HepG2 (cell line): ENCODE measurements around the gene GPC4.

Experiments used
- ADNP ChIP-seq: sonication (generic); formaldehyde crosslinking; IDR thresholded peaks from 2 replicates; pipeline ENCODE4 v1.4.0; 2020; ENCODE audit warnings: missing genetic modification reagents
- EZH2 ChIP-seq: conservative IDR thresholded peaks from 2 replicates; pipeline ENCODE4 v1.6.1; 2012; ENCODE audit warnings: mild to moderate bottlenecking, low read depth, low read length, moderate library complexity
- HOXA3 ChIP-seq: sonication (generic); formaldehyde crosslinking; IDR thresholded peaks from 2 replicates; pipeline ENCODE4 v1.5.0; 2020; ENCODE audit warnings: missing genetic modification reagents
- KDM1A ChIP-seq: IDR thresholded peaks from 2 replicates; pipeline ENCODE4 v1.6.1; 2016; ENCODE audit warnings: missing compliant biosample characterization
- MBNL3 ChIP-seq: fragments of 250-450 bp; sonication (Bioruptor Pico); conservative IDR thresholded peaks from 2 replicates; pipeline ENCODE4 v1.8.0; 2022; ENCODE audit warnings: mild to moderate bottlenecking, inconsistent platforms
- POLR2AphosphoS5 ChIP-seq: IDR thresholded peaks from 2 replicates; pipeline ENCODE4 v1.6.1; 2012; ENCODE audit warnings: low read depth, low read length
- ZKSCAN1 ChIP-seq: fragments of 150-350 bp; IDR thresholded peaks from 2 replicates; pipeline ENCODE4 v1.6.1; 2014; ENCODE audit warnings: low read length
- ZNF263 ChIP-seq: sonication (generic); formaldehyde crosslinking; IDR thresholded peaks from 2 replicates; pipeline ENCODE4 v1.4.0; 2020; ENCODE audit warnings: missing genetic modification reagents
- TF ChIP-seq, protein P1 (sequence below): sonication (generic); formaldehyde crosslinking; IDR thresholded peaks from 2 replicates; pipeline ENCODE4 v1.5.0; 2020; ENCODE audit warnings: mild to moderate bottlenecking, missing genetic modification reagents, moderate library complexity
- TF ChIP-seq, protein P2 (sequence below), 2 experiments: sonication (generic) in 1 of 2; formaldehyde crosslinking in 1 of 2; IDR thresholded peaks; 2 replicates each; pipeline versions ENCODE4 v1.5.1 to v1.6.1; 2011 to 2020; ENCODE audit warnings: borderline replicate concordance in 1 of 2, low read depth in 1 of 2, low read length in 1 of 2, mild to moderate bottlenecking in 1 of 2, missing genetic modification reagents in 1 of 2, moderate library complexity in 1 of 2
- TF ChIP-seq, protein P3 (sequence below): IDR thresholded peaks from 2 replicates; pipeline ENCODE4 v1.6.1; 2016; ENCODE audit warnings: control low read depth
- TF ChIP-seq, protein P4 (sequence below): sonication (generic); formaldehyde crosslinking; IDR thresholded peaks from 2 replicates; pipeline ENCODE4 v1.5.1; 2020; ENCODE audit warnings: missing genetic modification reagents, mild to moderate bottlenecking, borderline replicate concordance

DNA sequence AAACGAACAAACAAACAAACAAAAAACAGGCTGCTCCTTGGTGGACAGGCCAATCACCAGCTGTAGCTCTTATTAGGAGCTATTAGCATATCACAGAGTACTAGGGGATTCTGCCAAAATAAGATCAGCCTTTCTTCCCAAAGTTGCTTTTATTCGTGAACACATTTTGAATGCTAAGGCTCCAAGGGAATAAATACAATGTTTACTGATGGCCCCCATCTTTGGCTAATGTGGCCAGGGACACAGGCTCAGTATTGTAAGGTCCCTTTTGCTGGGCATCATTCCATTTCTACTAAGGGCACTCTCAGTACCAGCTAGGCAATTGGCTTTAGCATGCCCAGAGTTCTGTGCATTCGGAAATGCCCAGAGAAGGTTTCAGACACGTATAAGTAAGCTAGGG, 84.3 kb downstream of the GPC4 start:
- TF ChIP-seq KDM1A (CRISPR knock-in tag) (no peak), ADNP (no peak), HOXA3 (CRISPR knock-in tag) (no peak), ZKSCAN1 (no peak), MBNL3 (no peak), ZNF263 (no peak), POLR2AphosphoS5 (no peak), EZH2 (no peak)
- TF ChIP-seq, protein P1, sequence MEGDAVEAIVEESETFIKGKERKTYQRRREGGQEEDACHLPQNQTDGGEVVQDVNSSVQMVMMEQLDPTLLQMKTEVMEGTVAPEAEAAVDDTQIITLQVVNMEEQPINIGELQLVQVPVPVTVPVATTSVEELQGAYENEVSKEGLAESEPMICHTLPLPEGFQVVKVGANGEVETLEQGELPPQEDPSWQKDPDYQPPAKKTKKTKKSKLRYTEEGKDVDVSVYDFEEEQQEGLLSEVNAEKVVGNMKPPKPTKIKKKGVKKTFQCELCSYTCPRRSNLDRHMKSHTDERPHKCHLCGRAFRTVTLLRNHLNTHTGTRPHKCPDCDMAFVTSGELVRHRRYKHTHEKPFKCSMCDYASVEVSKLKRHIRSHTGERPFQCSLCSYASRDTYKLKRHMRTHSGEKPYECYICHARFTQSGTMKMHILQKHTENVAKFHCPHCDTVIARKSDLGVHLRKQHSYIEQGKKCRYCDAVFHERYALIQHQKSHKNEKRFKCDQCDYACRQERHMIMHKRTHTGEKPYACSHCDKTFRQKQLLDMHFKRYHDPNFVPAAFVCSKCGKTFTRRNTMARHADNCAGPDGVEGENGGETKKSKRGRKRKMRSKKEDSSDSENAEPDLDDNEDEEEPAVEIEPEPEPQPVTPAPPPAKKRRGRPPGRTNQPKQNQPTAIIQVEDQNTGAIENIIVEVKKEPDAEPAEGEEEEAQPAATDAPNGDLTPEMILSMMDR (CRISPR knock-in tag), result no peak
- TF ChIP-seq, protein P2, sequence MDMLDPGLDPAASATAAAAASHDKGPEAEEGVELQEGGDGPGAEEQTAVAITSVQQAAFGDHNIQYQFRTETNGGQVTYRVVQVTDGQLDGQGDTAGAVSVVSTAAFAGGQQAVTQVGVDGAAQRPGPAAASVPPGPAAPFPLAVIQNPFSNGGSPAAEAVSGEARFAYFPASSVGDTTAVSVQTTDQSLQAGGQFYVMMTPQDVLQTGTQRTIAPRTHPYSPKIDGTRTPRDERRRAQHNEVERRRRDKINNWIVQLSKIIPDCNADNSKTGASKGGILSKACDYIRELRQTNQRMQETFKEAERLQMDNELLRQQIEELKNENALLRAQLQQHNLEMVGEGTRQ (IDR thresholded peaks at IDR 0.05; ENCODE audit: low read depth, low read length), result no peak
- TF ChIP-seq, protein P2 (CRISPR knock-in tag; IDR thresholded peaks at IDR 0.05; ENCODE audit: borderline replicate concordance), result no peak
- TF ChIP-seq, protein P3, sequence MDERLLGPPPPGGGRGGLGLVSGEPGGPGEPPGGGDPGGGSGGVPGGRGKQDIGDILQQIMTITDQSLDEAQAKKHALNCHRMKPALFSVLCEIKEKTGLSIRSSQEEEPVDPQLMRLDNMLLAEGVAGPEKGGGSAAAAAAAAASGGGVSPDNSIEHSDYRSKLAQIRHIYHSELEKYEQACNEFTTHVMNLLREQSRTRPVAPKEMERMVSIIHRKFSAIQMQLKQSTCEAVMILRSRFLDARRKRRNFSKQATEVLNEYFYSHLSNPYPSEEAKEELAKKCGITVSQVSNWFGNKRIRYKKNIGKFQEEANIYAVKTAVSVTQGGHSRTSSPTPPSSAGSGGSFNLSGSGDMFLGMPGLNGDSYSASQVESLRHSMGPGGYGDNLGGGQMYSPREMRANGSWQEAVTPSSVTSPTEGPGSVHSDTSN, result no peak
- TF ChIP-seq, protein P4, sequence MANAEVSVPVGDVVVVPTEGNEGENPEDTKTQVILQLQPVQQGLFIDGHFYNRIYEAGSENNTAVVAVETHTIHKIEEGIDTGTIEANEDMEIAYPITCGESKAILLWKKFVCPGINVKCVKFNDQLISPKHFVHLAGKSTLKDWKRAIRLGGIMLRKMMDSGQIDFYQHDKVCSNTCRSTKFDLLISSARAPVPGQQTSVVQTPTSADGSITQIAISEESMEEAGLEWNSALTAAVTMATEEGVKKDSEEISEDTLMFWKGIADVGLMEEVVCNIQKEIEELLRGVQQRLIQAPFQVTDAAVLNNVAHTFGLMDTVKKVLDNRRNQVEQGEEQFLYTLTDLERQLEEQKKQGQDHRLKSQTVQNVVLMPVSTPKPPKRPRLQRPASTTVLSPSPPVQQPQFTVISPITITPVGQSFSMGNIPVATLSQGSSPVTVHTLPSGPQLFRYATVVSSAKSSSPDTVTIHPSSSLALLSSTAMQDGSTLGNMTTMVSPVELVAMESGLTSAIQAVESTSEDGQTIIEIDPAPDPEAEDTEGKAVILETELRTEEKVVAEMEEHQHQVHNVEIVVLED, result no peak
